HG03565 (cell line): ENCODE measurements around the gene CTBP1.

ENCODE experiments used
- ATAC-seq: cut with Tn5 transposase; IDR thresholded peaks from one replicate; pipeline ENCODE4 v1.9.1; 2021; ENCODE audit warnings: mild to moderate bottlenecking, moderate library complexity; ENCODE audit not compliant: unreplicated experiment

CTBP1 gene

DNA sequence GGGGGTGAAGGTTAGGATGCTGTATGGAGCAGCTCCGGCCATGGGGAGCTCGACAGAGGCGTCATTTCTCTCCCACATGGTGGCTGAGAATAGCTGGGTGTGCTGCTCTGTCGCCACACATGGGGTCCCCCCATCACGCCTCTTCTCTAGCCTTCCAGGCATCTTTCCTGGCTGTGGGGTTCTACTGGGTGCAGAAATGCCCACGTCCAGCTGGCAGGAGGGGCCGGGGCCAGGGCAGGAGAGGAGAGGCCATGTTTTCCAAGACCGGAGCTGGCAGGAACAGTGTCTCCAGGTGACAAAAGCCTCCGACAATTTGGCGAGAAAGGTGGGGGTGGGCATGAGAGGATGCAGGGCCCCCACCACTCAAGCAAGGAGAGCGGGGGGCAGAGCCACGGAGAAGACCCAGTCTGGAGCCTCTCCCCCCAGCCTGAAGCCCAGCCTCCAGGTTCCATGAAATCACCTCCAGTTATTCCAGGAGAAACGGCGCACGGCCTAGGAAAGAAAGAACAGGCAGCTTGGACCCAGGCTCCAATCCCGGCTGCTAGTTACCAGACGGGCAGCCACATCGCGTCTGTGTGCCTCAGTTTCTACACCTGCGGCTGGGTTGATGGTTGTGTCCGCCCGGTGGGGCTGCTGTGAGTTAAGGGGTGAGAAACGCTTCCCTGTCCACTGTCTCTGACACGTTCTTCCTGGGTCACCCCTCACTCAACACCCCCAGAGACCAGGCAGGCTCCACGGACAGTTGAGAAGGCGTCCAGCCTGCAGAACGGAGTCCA, 49.2 kb downstream of the CTBP1 start:
- ATAC-seq = no peak

DNA sequence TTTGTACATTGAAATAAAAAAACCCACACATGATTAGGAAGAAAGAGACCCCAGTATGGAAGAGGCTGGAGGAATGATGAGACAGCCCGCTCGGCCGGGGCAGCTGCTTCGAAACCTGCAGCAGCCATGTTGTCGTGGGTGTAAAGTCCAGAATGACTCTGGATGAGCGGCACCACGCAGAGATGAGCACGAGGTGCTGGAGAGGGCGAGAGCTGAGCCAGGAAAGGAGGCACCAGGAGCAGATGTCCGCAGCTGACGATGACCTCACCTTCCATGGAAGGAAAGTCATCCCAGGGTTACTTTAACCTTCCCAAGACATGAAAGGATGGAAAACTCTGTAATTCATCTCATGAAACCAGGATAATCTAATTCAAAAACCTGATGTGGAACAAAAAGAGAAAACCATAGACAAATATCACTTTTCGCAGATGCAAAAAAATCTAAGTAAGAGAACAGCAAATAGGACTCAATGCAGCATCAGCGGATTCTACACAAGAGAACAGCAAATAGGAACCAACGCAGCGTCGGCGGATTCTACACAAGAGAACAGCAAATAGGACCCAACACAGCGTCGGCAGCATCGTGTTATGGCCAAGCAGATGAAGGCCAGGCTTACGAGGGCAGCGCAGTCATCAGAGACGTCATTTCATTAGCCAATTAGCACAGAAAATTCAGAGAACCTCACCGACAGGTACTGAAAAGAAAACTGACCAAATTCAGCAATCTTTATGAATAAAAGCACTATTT, 50.7 kb downstream of the CTBP1 start:
- no peak for ATAC-seq

DNA sequence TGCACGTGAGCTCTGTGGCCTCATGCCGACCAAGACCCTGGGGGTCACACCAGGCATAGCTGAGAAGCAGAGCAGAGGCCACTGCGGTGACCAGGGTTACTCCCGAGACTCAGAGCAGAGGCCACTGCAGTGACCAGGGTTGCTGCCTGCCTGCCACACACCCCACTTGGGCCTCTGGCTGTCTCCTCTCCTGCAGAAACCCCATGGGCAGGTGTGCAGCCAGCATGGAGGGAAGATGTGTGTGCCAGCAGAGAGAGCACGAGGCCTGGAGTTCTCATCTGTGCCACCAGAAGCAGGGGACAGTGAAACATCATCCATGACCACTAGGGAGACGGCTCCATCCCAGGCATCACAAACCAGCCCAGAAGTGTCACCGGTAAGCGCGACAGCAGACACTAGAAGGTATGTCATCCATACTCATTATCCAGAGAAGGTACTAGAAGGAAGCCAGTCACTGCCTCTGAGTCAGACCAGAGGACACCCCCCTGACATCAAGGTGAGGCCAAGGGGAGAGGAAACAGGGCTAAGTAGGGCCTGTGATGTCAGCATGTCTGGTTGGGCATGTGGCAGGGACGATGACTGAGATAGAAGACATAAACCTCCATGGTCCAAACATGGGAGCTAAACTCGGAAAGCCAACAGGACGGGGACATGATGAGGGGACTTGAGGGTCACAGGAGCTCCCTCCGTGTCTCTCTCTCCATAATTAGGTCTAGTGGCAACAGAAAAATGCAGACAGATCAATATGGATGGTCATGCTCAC, 52.3 kb downstream of the CTBP1 start:
- ATAC-seq = no peak

DNA sequence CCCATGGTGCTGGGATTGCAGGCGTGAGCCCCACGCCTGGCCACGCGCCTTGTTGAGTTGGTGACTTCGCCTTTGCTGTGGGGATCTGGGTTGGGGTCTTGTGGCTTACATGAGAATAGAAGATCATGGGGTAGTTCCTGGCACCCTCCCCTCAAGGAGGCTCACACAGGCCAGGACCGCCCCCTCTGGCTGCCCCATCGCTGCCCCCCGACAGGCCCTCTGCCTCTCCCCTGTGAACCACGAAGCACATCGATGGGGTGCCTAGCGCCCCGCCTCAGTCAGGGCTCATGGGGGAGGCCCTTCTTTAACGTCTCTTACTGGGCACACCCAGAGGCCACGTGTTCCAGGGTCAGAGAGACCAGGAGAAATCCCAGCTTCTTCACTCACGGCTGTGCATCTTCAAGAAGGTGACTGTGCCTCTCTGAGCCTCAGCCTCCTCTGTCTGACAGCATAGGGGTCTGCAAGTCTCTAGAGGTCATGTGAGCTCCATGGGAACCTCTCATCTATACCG, 53.0 kb downstream of the CTBP1 start:
- no peak for ATAC-seq

DNA sequence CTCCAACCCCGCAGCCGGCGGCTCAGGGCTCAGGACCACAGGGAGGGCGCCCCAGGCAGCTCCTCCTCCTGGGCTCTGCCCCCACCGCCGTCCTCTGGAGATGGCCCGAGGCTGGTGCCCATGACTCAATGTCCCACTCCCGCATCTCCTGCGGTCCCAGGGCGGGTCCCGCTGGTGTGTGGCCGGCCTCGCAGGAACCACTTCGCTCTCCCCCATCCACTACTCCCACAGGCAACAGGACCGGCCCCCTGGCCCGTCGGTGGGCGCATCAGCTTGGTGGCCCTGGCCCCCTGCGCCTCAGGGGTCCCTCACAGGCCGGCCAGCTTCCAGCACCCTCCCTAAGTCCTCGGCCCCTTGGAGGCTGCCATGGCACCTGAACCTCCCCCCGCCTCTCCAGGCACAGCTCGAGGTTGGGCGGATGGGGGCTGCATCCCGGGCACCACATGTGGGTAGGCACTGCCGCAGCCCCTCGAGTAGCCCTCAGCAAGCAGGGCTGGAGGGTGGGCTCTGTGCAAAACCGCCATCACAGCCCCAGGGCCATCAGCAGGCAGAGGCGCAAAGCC, 53.7 kb downstream of the CTBP1 start:
- no peak for ATAC-seq

DNA sequence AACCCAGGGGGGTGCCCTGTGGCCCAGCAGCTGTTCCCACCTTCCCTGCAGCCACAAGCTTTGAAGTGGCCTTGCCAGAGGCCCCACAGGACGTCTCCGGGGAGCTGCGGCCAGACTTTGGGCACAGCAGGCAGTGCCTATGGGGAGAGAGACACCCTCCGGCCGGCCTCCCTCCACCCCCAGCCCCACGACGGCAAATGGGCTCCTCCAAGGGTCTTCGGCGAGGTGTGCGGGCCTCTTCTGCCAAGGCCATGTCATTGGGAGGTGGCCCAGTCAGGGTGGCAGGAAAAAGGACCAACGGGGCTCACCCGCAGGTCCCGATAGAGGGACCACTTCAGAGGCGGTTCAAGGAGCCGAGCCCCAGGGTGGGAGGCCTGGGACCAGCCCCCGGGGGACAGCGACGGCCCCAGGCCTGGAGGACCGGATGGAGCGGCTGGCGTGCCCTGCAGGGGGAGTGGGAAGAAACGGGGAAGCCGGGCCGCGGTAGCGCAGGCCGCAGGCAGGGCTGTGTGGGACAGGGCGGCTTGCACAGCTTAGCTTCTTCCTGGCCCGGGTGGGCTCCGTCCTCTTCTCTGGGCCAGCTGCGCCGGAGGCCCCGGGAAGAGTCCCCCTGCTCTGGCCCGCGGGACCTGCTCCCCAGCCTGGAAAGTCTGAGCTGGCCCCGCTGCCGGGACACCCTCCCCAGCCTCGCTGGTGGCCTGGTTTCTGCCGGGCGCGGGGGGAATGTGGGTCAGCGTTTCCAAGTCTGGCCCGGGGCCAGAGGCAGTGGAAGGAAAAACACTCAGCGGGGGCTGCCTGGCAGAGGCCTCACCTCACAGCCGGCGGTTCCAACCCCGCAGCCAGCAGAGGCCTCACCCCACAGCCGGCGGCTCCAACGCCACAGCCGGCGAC, 54.7 kb downstream of the CTBP1 start:
- no peak for ATAC-seq

DNA sequence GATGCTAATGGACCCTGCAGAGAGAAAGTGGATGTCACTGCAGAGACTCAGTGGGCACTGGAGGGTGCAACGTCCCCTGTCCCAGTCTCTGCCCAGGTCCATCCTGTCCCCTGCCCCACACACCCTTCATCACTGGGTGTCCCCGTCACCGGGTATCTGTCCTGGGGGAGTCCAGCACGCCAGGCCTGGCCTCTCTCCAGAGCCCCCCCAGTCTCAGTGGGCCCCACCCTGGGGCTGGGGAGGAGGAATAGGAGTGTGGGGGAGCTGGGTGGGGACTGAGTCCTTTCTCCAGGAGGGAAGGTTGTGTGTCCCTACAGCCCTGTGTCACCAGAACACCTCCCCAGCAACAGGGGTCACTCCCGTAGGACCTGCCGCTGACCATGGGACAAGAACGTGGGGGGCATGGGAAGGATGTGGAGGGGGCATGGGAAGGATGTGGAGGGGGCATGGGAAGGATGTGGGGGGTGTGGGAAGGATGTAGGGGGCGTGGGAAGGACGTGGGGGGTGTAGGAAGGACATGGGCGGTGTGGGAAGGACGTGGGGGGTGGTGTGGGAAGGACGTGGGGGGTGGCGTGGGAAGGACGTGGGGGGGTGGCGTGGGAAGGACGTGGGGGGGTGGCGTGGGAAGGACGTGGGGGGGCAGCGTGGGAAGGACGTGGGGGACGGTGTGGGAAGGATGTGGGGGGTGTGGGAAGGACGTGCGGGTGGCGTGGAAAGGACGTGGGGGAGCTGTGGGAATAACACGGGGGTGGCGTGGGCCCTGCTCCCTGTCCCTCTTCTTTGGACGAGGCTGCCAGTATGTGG, 55.5 kb downstream of the CTBP1 start:
- no peak for ATAC-seq

DNA sequence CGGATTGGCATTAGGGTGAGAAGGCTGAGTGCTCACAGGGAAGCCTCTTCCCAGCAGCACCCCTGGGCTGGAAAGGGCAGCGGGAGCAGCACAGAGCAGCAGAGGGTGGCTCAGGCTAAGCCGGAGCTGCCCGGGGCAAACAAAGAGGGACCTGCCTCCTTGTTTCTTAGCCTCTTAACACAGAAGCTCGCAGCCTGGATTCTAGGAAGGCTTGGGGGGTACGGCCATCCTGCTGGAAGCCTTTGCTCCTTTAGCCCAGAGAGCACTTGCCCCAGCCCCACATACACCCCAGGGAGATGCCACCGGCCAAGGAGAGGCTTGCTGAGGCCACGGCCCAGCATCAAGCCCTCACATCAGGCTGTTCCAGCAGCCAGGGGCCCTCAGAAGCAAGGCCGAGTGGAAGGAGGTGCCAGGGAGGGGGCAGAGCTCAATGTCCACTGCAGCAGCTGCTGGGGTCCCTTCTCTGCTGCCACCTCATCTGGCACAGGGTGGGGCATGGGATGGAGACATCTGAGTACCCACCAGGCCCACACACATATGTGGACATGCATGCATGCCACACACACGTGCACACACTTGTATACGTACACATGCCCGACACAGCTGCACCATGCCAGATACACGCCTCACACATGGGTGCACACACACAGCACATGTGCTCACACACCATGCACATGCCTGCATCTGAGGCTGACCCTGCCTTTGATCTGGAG, 56.3 kb downstream of the CTBP1 start:
- no peak for ATAC-seq

DNA sequence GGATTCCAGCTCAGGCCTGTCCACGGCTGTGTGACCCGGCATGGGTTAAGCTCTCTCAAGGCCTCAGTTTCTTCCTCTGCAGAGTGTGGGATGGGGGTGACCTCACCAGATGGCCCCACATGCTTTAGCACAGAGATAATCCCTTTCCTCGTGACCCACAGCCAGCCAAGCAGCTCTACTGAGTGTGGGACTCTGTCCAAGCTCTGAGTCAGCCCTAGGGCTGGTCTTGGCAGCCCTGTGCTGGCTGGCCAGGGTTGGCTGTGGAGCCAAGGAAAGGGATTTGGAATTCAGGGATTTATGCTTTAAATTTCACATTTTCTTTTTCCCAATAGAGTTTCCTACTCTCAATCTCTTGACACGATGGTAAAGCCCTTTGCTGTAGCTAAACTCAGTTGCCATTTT, 56.8 kb downstream of the CTBP1 start:
- no peak for ATAC-seq

DNA sequence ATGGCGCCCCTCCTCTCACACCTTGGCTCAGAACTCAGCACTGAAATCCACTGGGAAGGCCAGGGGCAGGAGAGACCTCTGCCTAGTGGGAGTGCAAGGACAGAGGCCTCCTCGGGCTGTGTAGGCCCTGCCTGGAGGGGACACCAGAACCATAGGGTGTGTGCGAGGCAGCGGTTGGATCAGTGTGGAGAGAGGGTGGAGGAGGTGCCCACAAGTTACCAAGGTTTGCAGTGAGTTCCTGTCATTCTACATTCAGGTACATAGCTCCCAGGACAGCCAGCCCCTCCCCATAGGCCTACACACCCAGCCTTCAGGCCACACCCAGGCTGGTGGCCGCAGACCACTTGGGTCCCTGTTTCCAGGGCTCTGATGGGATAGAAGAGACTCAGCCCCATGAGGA, 57.3 kb downstream of the CTBP1 start:
- ATAC-seq = no peak

DNA sequence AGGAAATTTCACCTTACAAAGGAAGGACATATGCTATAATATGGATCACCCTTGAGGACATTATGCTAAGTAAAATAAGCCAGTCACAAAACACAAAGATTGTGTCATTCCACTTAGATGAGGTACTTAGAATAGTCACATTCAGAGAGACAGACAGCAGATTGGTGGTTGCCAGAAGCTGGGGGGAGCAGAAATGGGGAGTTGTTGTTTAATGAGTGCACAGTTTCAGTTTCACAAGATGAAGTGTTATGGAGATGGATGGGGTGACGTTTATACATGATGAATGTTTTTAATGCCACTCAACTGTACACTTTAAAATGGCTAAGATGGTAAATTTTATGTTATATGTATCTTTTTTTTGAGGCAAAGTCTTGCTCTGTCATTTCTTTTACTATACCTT, 61.7 kb downstream of the CTBP1 start:
- ATAC-seq = no peak

DNA sequence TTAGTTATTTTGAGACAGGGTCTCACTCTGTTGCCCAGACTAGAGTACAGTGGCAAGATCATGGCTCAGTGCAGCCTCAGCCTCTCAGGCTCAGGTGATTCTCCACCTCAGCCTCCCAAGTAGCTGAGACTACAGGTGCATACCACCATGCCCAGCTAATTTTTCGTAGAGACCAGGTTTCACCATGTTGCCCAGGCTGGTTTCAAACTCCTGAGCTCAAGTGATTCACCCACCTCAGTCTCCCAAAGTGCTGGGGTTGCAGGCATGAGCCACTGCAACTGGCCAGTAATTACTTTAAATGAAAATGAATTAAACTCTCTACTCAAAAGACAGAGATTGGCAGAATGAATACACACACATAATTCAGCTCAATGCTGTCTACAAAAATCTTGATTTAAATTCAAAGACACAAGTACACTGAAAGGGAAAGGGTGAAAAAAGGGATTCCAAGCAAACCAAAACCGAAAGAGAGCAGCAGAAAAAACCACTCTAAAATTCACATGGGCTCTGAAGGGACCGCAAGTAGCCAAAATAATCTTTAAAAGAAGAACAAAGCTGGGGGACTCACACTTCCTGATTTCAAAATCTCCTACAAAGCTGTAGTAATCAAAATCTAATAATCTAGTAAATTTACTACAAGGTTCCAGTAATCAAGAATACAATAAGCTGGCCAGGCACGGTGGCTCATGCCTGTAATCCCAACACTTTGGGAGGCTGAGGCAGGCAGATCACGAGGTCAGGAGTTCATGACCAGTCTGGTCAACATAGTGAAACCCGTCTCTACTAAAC, 64.8 kb downstream of the CTBP1 start:
- ATAC-seq = no peak

DNA sequence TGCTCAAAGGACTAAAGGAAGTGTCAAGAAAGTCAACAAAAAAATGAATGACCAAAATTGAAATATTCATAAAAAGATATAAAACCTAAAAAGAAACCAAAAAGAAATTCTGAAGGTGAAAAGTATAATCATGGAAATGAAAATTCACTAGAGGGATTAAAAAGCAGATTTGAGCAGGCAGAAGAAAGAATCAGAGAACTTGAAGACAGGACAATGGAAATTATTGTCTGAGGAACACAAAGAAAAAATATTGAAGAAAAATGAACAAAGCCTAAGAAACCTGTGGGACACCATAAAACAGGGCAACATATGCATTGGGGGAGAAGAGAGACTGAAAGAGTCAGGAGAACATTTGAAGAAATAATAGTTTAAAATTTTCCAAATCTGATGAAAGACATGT, 66.6 kb downstream of the CTBP1 start:
- ATAC-seq = no peak

DNA sequence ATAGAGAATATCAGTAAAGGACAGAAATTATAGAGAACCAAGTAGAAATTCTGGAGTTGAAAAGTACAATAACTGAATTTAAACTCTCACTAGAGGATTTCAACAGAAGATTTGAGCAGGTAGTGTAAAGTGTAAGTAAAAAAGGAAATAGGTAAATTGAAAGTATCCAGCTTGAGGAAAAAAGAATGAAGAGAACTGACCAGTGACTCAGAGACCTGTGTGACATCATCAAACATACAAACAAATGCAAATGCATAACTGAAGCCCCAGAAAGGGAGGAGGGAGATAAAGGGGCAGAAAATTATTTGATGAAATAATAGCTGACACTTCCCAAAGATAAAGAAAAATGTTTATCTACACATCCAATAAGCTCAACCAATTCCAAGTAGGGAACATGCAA, 68.3 kb downstream of the CTBP1 start:
- no peak for ATAC-seq

DNA sequence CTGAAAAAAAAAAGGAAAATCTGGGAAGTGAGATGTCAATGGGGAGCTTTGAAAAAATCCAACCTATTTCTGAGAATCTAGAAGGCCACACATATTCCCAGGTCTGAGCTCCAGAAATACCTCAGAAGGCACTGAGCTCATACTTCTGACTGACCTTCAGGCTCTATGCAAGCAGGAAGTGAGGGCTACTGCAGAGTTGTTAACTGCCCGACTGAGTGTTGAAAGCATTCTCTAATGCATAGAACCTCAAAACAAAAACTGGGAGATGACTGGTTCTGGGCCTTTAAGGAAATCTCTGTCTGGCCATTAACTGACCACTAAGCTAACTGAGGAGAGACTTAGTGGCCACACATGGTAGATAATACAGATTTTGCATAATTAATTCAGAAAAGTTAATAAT, 69.0 kb downstream of the CTBP1 start:
- ATAC-seq = no peak

DNA sequence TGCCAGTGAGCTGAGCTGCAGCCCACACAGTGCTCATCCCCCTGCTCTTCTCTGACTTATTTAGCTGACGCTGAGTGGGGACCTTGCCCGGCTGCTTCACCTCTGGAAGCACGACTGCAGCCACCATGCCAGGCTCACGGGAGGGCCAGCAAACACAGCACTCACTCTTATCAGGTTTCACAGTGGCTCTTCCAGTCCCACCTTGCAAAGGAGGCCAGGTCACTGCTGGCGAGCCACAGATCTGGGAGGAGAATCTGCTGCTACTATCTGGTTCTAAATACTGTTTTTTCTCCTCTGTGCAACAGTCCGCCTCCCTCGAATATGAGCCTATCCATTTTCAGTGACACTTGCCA, 69.9 kb downstream of the CTBP1 start:
- ATAC-seq = no peak

DNA sequence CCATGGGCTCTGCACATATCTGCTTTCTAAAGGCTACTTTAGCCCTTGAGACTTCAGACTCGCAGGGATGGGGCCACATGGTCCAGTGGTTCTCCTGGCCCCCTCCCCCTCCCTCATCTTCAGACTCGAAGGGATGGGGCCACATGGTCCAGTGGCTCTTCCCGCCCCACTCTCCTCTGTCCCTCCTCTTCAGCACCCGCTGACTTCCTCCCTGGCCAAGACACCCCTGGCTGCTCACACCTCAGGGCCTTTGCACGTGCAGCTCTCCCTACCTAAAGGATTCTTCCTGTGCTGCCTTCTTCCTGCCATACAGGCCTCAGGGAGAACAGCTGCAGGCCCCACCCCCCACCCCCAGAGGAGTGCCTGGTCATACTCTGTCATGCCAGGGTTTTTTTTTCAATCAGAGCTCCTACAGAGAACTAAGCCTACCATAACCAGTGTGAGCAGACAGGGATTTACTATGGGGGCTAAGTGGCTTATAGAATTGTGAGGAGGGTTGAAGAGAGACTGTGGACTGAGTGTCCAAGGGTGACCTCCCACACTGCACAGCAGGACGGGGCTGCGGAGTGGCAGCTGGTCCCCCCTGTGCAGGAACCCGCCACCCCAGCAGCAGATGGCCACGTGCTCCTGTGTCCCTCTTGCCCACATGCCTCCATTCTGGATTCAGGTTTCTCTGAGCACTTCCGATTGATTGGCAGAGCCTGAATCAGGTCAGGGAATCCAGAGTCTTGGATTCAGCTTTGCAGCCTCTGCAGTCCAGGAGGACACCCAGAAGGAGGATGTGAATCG, 70.4 kb downstream of the CTBP1 start:
- no peak for ATAC-seq
